ENCODE measurements around the gene MSRB3. TPM values are rescaled to one million over a fixed set of nuclear protein-coding genes. Genes with fewer than 3 reads are reported as not detected.

MSRB3 gene
- total RNA-seq, 1 experiment from 2014 or later, result 1.1 TPM

- H3K27me3 ChIP-seq (ENCODE audit: insufficient read depth, low read length), result peaks cover 2% of the 10 kb centered on the region; the same call in 1 of the 2 replicates
- H3K18ac ChIP-seq (ENCODE audit: insufficient read length, low read depth, low read length), result no peak overlapping the region
- H3K9me3 ChIP-seq (ENCODE audit: control insufficient read depth, low read depth, low read length), result no peaks in the 10 kb centered on the region
- peaks cover 8% of the 10 kb centered on the region for H3K23me2 ChIP-seq (ENCODE audit: insufficient read length, low read depth, low read length, poor library complexity, severe bottlenecking)
- H3K56ac ChIP-seq (ENCODE audit: insufficient read length, low read depth, low read length), result no peak overlapping the region
- H2BK5ac ChIP-seq (ENCODE audit: insufficient read length, low read length), result no peak overlapping the region
- no peak overlapping the region for H3K4ac ChIP-seq (ENCODE audit: low read depth, low read length)
- no peak for TF ChIP-seq CTCF (conservative IDR thresholded peaks at IDR 0.05)
- H3T11ph ChIP-seq (ENCODE audit: low read length), result no peak overlapping the region
- peak overlapping the region; percentile 72 to 80 for H3K4me3 Mint-ChIP-seq
- no peak overlapping the region for H3K27ac ChIP-seq (ENCODE audit: insufficient read length, low read depth, low read length)
- H3K9me3 Mint-ChIP-seq, result no peaks in the 10 kb centered on the region; a peak in 1 of 5 replicates
- no CpG with 5 or more reads among the region's 23 CpGs for WGBS (ENCODE audit: extremely low coverage, insufficient read length, low lambda C conversion rate)
- no peak overlapping the region for H3K14ac ChIP-seq (ENCODE audit: insufficient read depth, low read length)
- no peak overlapping the region for H3K9ac ChIP-seq (ENCODE audit: extremely low read depth, insufficient read length, low read length)
- no peak overlapping the region for H4K91ac ChIP-seq (ENCODE audit: insufficient read length, low read depth, low read length)
- no peaks in the 10 kb centered on the region for H3K79me2 ChIP-seq (ENCODE audit: insufficient read depth, low read length)
- no peak overlapping the region for H4K5ac ChIP-seq (ENCODE audit: insufficient read length, low read depth, low read length)
- H3K23ac ChIP-seq (ENCODE audit: insufficient read length, low read depth, low read length), result no peak overlapping the region
- H4K8ac ChIP-seq (replicated peaks; ENCODE audit: insufficient read length, low read depth, low read length), result no peak overlapping the region
- no peak overlapping the region for H2BK20ac ChIP-seq (ENCODE audit: low read depth, low read length, poor library complexity, severe bottlenecking)
- no peak overlapping the region for H3K27ac Mint-ChIP-seq
- no peaks in the 10 kb centered on the region for H4K20me1 ChIP-seq (ENCODE audit: control insufficient read depth, insufficient read depth, insufficient read length)
- H2BK15ac ChIP-seq (ENCODE audit: low read depth, low read length), result no peak overlapping the region
- no peaks in the 10 kb centered on the region for H3K36me3 Mint-ChIP-seq (ENCODE audit: insufficient read depth in 1 of 3, low read depth in 3 of 3)
- H3K79me1 ChIP-seq (ENCODE audit: insufficient read depth, low read depth, low read length, poor library complexity, severe bottlenecking), result no peaks in the 10 kb centered on the region
- H3K27me3 Mint-ChIP-seq (ENCODE audit: low read depth), result peaks cover 38% of the 10 kb centered on the region
- H2AK5ac ChIP-seq (ENCODE audit: insufficient read length, low read length), result no peak overlapping the region
- H3K4me1 ChIP-seq (ENCODE audit: insufficient read depth, low read length), result peaks cover 3% of the 10 kb centered on the region; the same call in 1 of the 2 replicates
- no peak for DNase-seq
- no peak overlapping the region for H2AFZ ChIP-seq (ENCODE audit: low read length)
- no peak overlapping the region for H2BK120ac ChIP-seq (ENCODE audit: low read depth, low read length, poor library complexity, severe bottlenecking)
- H3K4me1 Mint-ChIP-seq, result peaks cover 10 to 19% of the 10 kb centered on the region in 2 experiments
- H3K4me2 ChIP-seq (ENCODE audit: insufficient read depth, insufficient read length, low read length), result peak overlapping the region; percentile 92
- no peak overlapping the region for H2BK12ac ChIP-seq (ENCODE audit: insufficient read length, low read depth, low read length)
Measured at GRCh38 chr12:65279369-65280112, 1.1 kb downstream of the MSRB3 start.
